IMR-90 (cell line): Measurements from ENCODE around the gene TRPC1. TPM values are rescaled to one million over a fixed set of nuclear protein-coding genes. Genes with fewer than 3 reads are reported as not detected.

ENCODE experiments used
- ATAC-seq: fragments of 200-7000 bp; cut with Tn5 transposase; 2 replicates; pipeline ENCODE4 v1.9.1; 2020; ENCODE audit warnings: low read depth, mild to moderate bottlenecking, moderate library complexity
- BruUV-seq: library from RNA; stranded (reverse); fragments of 400-500 nt; replicated peaks from 2 replicates; lab custom pipeline; 2021; lab: Mats Ljungman, UMichigan
- CTCF ChIA-PET: fragments of 300-600 bp; formaldehyde crosslinking; extraction: SDS; loops from one replicate; lab custom pipeline; 2021; ENCODE audit warnings: antibody characterized with exemption; lab: Yijun Ruan, JAX
- POLR2A ChIA-PET: fragments of 300-600 bp; sonication (Branson Sonifier 250); formaldehyde crosslinking; loops from one replicate; lab custom pipeline; 2022; ENCODE audit warnings: antibody characterized with exemption; ENCODE audit not compliant: unreplicated experiment; lab: Charles Lee
- DNase-seq: peaks from one replicate; pipeline ENCODE4 v3.0.0; 2013
- H2AFZ ChIP-seq: replicated peaks from 2 replicates; pipeline ENCODE3; 2013; ENCODE audit warnings: low read length, mild to moderate bottlenecking; ENCODE audit not compliant: poor library complexity
- H2AK5ac ChIP-seq: 2 replicates; pipeline ENCODE4 v1.6.1; 2013; ENCODE audit warnings: low read depth, low read length, inconsistent platforms
- H2AK9ac ChIP-seq: replicated peaks from 2 replicates; pipeline ENCODE3; 2013; ENCODE audit warnings: mild to moderate bottlenecking, low read depth, low read length, moderate library complexity; ENCODE audit not compliant: poor library complexity
- H2BK120ac ChIP-seq: 2 replicates; pipeline ENCODE4 v1.6.1; 2013; ENCODE audit warnings: low read depth, low read length, inconsistent platforms
- H2BK15ac ChIP-seq: 3 replicates; pipeline ENCODE4 v1.6.1; 2013; ENCODE audit warnings: low read depth, low read length, inconsistent platforms
- H2BK20ac ChIP-seq: 2 replicates; pipeline ENCODE4 v1.6.1; 2013; ENCODE audit warnings: low read depth, mild to moderate bottlenecking, inconsistent platforms, low read length, moderate library complexity
- H2BK5ac ChIP-seq: 2 replicates; pipeline ENCODE4 v1.6.1; 2013; ENCODE audit warnings: mild to moderate bottlenecking, low read depth, low read length, inconsistent platforms; ENCODE audit not compliant: poor library complexity, severe bottlenecking
- H3K14ac ChIP-seq: replicated peaks from 2 replicates; pipeline ENCODE4 v1.6.1; 2013; ENCODE audit warnings: low read depth, low read length, inconsistent platforms
- H3K18ac ChIP-seq: 2 replicates; pipeline ENCODE4 v1.6.1; 2013; ENCODE audit warnings: low read depth, low read length, control low read depth
- H3K23ac ChIP-seq: 2 replicates; pipeline ENCODE4 v1.6.1; 2013; ENCODE audit warnings: low read depth, low read length, inconsistent platforms
- H3K27ac ChIP-seq: 2 replicates; pipeline ENCODE4 v1.5.1; 2013; ENCODE audit warnings: mild to moderate bottlenecking, control low read depth, low read length; ENCODE audit not compliant: insufficient read depth
- H3K27me3 ChIP-seq: 2 replicates; pipeline ENCODE4 v1.6.1; 2013; ENCODE audit warnings: low read length; ENCODE audit not compliant: control insufficient read depth, insufficient read depth
- H3K36me3 ChIP-seq: 2 replicates; pipeline ENCODE4 v1.6.1; 2013; ENCODE audit warnings: low read length, mixed read lengths; ENCODE audit not compliant: control insufficient read depth, insufficient read depth
- H3K4ac ChIP-seq: 2 replicates; pipeline ENCODE4 v1.6.1; 2013; ENCODE audit warnings: low read depth, low read length, inconsistent platforms
- H3K4me1 ChIP-seq: 2 replicates; pipeline ENCODE4 v1.6.1; 2013; ENCODE audit warnings: low read length, mixed read lengths; ENCODE audit not compliant: control insufficient read depth, insufficient read depth
- H3K4me2 ChIP-seq: 2 replicates; pipeline ENCODE4 v1.6.1; 2013; ENCODE audit warnings: low read depth, mild to moderate bottlenecking, control low read depth, low read length, moderate library complexity
- H3K4me3 ChIP-seq: 2 replicates; pipeline ENCODE4 v1.5.1; 2013; ENCODE audit warnings: low read depth, mild to moderate bottlenecking, control low read depth, low read length, moderate library complexity; ENCODE audit not compliant: insufficient read depth
- H3K56ac ChIP-seq: 2 replicates; pipeline ENCODE4 v1.6.1; 2013; ENCODE audit warnings: low read length, inconsistent platforms; ENCODE audit not compliant: insufficient read depth; ENCODE audit errors: extremely low read depth
- H3K79me1 ChIP-seq, 2 experiments: 2 replicates each; pipeline ENCODE4 v1.6.1; 2013; ENCODE audit warnings: low read length in 2 of 2, inconsistent platforms in 1 of 2, low read depth in 1 of 2
- H3K9ac ChIP-seq: 2 replicates; pipeline ENCODE4 v1.6.1; 2013; ENCODE audit warnings: low read depth, low read length, control low read depth
- H3K9me1 ChIP-seq: 2 replicates; pipeline ENCODE4 v1.6.1; 2013; ENCODE audit warnings: low read length, inconsistent platforms; ENCODE audit not compliant: insufficient read depth
- H3K9me3 ChIP-seq: 2 replicates; pipeline ENCODE4 v1.6.1; 2013; ENCODE audit warnings: low read length; ENCODE audit not compliant: control insufficient read depth, insufficient read depth
- H4K20me1 ChIP-seq: 2 replicates; pipeline ENCODE4 v1.6.1; 2013; ENCODE audit warnings: low read length, inconsistent platforms; ENCODE audit not compliant: insufficient read depth
- H4K5ac ChIP-seq: 2 replicates; pipeline ENCODE4 v1.6.1; 2013; ENCODE audit warnings: mild to moderate bottlenecking, low read depth, low read length, control low read depth
- H4K8ac ChIP-seq, 2 experiments: 2 replicates each; pipeline ENCODE4 v1.6.1; 2013; ENCODE audit warnings: low read depth in 2 of 2, low read length in 2 of 2, control low read depth in 1 of 2, inconsistent platforms in 1 of 2
- H4K91ac ChIP-seq: 2 replicates; pipeline ENCODE4 v1.6.1; 2013; ENCODE audit warnings: low read depth, low read length, inconsistent platforms; ENCODE audit not compliant: insufficient read depth
- MXI1 ChIP-seq: IDR thresholded peaks from 2 replicates; pipeline ENCODE4 v1.6.1; 2012; ENCODE audit warnings: low read depth, mild to moderate bottlenecking, low read length, moderate library complexity, borderline replicate concordance
- WGBS, 2 experiments: methylation state at CpG; one replicate each; pipeline versions ENCODE4 v1.1.5 to v1.1.7; 2013; ENCODE audit warnings: missing lambda C conversion rate in 2 of 2; ENCODE audit not compliant: insufficient read length in 1 of 2; ENCODE audit errors: extremely low coverage in 2 of 2; 5-methylcytosine and 5-hydroxymethylcytosine counted together
- dilution Hi-C: fragments of 300-500 bp; cut with HindIII; formaldehyde crosslinking; loops from one replicate; pipeline ENCODE4 v1.14.3; 2018; ENCODE audit warnings: low sequenced_read_pairs; ENCODE audit not compliant: unreplicated experiment
- in situ Hi-C: fragments of 300-500 bp; cut with MboI; formaldehyde crosslinking; loops from 3 replicates; pipeline ENCODE4 v1.14.3; 2019; ENCODE audit warnings: low sequenced_read_pairs, inconsistent platforms, mixed read lengths
- intact Hi-C: fragments of 100-400 bp; cut with micrococcal nuclease; formaldehyde crosslinking; loops from 2 replicates; pipeline ENCODE4 v1.10.0; 2022
- polyA plus RNA-seq, 3 experiments: library from polyadenylated mRNA; depleted of rRNA; stranded (reverse); fragments of >200 nt; gene quantifications; 2 replicates each; pipeline ENCODE4 v1.2.3, GENCODE V29; 2012; ENCODE audit warnings: low replicate concordance in 1 of 3
- total RNA-seq: library from RNA; depleted of rRNA; stranded (reverse); fragments of >200 nt; gene quantifications from 2 replicates; pipeline ENCODE4 v1.2.3, GENCODE V29; 2012

Gene TRPC1
- total and polyA plus RNA-seq, 2 of the 4 experiments (the other 2 are of a cell fraction): 5.9 to 7.2 TPM

DNA sequence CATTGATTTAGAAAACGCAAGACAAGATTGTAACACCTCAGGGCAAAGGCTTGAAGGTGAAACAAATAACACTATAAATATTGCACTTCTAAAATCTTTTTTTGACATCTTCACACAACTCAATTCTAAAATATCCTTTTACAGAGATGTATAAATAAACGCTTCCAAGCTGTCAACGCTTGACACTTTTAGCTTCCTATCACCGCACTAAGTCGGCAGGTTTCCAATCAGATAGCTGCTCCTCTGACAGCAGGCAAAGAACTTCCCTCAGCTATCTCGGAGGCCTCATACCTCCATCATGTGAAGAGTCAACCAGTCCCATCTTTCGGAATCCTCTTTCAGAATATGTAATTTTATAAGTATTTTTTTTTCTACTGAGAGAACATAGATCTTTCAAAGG lies 94.1 kb downstream of the TRPC1 start:
- dilution Hi-C loops: no loop called here
- H2BK5ac ChIP-seq: no peak overlapping the region
- no peaks in the 10 kb centered on the region for H3K79me1 ChIP-seq
- H2BK20ac ChIP-seq: no peak overlapping the region
- ATAC-seq (no peak), DNase-seq (no peak)
- peaks cover 7% of the 10 kb centered on the region; the same call in 1 of the 2 replicates for H3K27me3 ChIP-seq
- no peak overlapping the region for H2AFZ ChIP-seq
- H3K9ac ChIP-seq: no peak overlapping the region
- H4K5ac ChIP-seq: no peak overlapping the region
- H3K4me3 ChIP-seq: no peak overlapping the region
- in situ Hi-C loops: no loop called here
- no peak overlapping the region for H3K18ac ChIP-seq
- H2AK9ac ChIP-seq: no peak overlapping the region
- H3K14ac ChIP-seq: no peak overlapping the region
- intact Hi-C loops: no loop called here
- TF ChIP-seq MXI1: no peak
- H2AK5ac ChIP-seq: no peak overlapping the region
- H4K8ac ChIP-seq: no peak overlapping the region
- H3K4me1 ChIP-seq: no peaks in the 10 kb centered on the region
- no peaks in the 10 kb centered on the region for H3K36me3 ChIP-seq
- no peak overlapping the region for H3K56ac ChIP-seq
- H3K23ac ChIP-seq: no peak overlapping the region
- WGBS, 2 experiments: no CpG with 5 or more reads among the region's 7 CpGs
- H4K91ac ChIP-seq: no peak overlapping the region
- H3K9me1 ChIP-seq: no peaks in the 10 kb centered on the region
- H3K4ac ChIP-seq: no peak overlapping the region
- H3K4me2 ChIP-seq: no peak overlapping the region
- no peak overlapping the region for H3K27ac ChIP-seq
- ChIA-PET POLR2A (no interaction called here), CTCF (interaction anchor here (0.7 to 1.9 kb wide), 3 partner anchors 11 to 221 kb away, joined by 4 to 12 read pairs (median 4); no protein-coding TSS in a partner anchor)
- H3K9me3 ChIP-seq: no peaks in the 10 kb centered on the region
- no TSS peak for BruUV-seq
- no peak overlapping the region for H2BK15ac ChIP-seq
- no peak overlapping the region for H2BK120ac ChIP-seq
- no peaks in the 10 kb centered on the region for H4K20me1 ChIP-seq
